ENCODE results near the gene UNC5B.

DNA sequence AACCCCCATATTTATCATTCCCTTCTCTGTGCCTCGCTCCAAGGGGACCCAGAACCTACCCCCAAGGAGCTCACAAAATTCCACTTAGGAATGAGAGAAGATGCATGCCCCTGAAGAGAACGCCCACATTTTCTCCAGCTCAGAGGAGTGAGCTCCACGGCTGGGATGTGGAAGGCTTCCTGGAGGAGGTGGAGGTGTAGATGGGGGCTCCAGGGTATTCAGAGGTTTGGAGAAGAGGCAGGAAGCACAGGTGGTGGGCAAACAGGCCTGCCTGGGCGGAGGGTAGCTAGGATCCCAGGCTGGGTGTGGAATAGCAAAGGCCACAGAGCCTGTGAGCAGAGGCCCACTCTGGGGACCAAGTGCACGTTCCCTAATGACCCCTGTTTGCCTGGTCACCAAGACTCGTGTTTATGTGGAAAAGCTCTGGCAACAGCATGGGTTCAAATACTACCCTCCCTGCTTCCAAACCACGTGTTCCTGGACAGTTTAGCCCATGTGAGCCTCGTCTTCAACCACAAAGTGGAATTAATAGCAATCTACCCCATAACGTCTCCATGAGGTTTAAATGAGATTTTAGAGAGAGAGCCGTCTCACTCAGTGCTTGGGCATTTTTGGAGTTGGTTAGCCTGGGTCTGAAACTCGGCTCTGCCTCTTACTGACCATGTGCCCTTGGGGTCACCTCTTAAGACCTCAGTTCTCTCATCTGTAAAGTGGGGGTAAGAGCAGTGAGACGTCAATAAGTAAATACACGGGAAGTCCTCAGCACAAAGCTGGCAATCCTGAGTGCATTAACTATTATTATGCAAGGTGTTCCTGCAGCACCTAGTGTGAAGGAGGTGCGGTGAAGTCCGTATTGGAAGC lies 24.7 kb downstream of the UNC5B start:
- TF ChIP-seq GATA2 (IDR thresholded peaks at IDR 0.05; ENCODE audit: low read depth, low read length), result no peak
- no peak for TF ChIP-seq GATA3 (IDR thresholded peaks at IDR 0.05; ENCODE audit: low read depth, low read length)

All from SH-SY5Y (cell line).